NCI-H2029 treated with DMSO at 0.1 percent for 48 hours (cell line): Measurements from ENCODE around the gene CCDC192.
A peak's percentile ranks its signal among the peaks of the same experiment; 100 is the strongest.

ENCODE experiments used
- DNase-seq: peaks from one replicate; lab custom pipeline; 2025; lab: John Stamatoyannopoulos, UW

The CCDC192 gene

DNA sequence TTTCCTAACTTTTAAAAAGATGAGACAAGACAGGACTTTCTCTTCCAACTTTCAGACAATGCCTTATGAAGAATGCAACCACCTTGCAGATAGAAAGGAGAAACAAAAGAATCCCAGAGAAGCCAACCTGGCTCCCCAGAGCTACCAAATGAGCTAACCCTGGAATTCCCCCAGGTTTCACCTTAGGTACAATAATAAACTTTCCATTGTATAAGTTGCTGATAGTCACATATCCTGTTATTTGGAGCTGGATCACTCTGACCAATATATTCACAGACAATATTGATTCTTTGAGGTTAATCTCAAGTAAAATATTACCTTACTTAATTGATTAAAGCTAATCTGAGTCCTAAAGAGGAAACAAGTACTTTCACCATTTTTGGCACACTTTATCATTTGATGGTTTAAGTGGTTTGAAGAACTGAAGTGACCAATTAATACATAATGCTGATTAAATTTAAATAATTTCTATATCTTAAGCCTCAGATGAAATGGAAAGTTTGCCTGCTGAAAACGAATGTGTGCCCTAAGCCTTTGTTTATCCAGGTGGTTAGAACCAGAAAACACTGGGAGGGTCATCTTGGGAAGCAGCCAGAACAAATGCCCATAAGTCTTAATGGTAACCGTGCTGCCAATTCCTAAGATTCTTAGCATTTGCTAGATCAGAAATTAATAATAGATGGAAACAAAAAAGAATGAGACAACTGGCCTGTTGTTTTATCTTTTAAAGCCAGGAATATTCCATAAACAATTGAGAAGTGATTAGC lies 220.8 kb downstream of the CCDC192 start:
- DNase-seq = no peak

DNA sequence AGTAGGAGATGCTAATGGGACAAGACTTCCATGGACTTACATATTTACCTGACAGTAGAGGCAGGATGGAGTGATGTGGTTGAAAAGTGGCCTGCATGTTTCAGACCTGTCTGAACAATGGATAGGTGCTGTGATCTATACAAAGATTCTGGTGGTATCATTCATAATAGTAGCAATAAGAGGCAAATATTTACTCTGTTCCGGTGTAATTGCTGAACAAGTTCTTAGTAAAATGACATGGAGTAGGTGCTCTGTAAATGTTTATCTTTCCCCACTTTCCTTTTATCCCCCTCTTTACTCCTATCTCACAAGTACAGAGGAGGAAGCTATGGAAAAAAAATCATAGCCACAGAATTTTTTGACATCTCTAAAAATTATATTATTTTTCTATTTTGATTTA lies 221.4 kb downstream of the CCDC192 start:
- peak; percentile 89 for DNase-seq

DNA sequence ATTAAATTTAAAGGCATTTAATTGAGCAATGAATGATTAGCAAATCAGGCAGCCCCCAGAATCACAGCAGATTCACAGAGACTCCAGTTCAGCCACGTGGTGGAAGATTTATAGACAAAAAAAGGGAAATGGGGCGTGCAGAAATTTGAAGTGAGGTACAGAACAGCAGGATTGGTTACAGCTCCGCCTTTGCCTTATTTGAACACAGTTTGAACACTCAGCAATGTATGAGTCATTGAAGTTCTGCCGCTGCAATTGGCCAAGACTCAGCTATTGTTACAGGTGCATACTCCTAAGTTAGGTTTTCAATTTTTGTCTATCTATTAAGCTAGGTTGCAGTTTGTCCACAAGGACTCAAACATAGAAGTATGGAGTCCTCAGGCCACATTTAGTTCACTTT lies 222.7 kb downstream of the CCDC192 start:
- peak; percentile 18 for DNase-seq

DNA sequence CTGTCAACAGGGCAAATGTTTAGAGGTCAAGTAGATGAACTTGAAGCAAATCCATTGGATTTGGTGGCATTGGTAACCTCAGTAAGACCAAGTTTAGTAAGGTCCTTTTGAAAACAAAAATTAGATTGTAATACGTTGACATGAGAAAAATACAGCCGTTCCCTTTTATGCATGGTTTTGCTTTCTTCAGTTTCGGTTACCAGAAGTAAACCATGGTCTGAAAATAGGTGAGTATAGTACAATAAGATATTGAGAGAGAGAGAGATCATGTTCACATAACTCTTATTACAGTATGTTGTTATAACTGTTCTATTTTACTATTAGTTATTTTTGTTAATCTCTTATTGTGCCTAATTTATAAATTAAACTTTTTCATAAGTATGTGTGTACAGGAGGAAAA lies 223.8 kb downstream of the CCDC192 start:
- no peak for DNase-seq

DNA sequence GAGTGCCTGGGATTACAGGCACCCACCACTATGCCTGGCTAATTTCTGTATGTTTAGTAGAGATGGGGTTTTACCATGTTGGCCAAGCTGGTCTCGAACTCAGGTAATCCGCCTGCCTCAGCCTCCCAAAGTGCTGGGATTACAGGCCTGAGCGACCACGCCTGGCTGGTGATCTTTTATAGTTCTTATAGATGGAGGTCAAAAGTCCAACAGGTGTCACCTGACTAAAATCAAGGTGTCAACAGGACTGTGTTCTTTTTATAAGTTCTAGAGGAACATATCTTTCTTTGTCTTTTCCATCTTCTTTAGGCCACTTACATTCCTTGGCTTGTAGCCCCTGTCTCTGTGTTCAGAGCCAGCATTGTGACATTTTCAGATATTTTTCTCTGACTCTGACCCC lies 224.9 kb downstream of the CCDC192 start:
- no peak for DNase-seq

DNA sequence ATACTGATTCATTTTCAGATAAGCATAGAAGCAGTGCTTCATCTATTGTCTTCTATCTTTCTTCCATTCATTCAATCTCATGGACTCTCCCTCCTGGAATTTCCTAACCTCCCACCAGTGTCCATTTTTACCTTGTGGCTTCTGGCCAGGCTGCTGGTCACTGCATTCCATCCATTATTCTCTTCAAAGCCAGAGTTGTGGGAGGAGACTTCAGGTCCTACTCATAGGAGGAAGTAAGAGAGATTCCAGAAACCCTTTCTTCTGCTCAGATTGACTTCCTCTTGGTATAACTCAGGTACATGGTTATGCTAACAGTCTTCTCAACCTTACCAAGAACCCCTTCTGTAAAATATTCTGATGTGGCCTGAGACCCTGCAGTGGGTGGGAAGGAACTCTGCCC lies 227.1 kb downstream of the CCDC192 start:
- DNase-seq = no peak

DNA sequence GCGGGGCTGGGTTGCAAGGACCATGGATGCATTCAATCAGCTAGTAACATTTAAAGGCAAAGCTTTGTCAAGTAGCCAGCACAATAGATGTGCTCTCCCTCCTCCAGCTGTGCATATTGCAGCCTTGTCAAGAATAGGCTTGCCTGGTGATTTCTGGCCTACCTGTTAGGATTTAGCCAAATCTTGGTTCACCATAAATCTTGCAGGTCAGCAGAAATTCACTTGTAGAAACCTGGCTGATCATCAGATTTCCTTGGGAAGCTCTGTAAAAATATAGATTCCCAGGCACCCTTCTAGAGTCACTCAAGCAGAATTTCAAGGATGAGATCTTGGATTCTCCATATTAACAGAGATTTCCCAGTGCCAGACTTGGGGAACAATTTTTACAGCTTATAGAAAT lies 228.2 kb downstream of the CCDC192 start:
- no peak for DNase-seq

DNA sequence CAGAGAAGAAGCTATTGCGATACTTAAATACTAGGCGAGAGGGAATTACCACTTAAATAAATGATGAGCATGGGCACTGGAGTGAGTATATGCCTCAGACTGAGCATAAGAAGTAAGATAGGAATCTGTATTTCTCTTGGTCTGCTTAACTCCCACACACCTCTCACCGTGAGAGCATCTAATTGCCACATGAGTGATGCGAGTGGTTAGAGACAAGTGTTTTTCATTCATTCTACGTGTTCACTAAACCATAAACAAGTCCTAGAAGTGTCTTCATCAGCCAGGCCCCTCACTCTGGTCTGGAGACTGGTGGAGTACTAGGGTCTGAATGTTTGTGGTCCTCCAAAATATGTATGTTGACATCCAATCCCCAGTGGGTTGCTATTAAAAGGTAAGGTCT lies 230.2 kb downstream of the CCDC192 start:
- DNase-seq = no peak

DNA sequence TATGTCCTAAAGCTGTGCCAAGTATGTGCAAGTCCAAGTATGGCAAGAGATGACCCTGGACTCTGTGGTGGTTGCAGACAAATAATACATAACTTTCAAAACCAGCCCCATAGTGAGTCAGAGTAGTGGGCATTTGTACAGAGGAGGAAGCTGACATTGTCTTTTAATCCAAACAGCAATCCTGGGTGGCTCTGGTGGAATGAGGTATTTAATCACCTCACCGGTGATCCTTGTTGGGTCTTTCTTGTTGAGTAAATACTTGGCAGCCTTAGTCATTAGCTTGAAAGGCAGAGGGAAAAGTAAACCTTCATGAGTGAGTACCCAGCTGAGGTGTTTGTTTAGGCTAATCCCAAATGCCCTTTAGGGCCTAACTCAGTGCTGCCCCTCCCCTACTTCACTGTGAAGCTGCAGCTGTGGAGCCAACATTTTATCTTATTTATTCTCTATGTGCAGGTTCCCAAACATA lies 231.6 kb downstream of the CCDC192 start:
- DNase-seq = peak; percentile 93

DNA sequence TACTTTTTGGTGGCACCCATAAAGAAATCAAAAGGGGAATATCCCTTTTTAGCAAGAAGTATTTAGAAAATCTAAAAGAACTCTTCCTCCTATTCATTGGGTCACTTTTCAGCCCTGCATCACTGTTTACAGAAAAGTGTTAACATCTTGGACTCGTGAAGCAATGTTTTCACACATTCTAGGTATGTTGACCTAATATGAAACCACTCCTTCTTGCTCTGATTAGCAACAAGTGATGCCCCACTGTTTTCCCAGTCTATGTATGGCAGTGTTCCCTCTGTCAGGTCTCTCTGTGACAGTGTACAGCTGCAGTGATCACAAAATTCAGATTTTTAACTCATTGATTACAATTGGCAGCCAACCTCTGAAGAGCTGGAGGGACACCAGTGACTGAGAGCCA lies 232.2 kb downstream of the CCDC192 start:
- DNase-seq = peak; percentile 55

DNA sequence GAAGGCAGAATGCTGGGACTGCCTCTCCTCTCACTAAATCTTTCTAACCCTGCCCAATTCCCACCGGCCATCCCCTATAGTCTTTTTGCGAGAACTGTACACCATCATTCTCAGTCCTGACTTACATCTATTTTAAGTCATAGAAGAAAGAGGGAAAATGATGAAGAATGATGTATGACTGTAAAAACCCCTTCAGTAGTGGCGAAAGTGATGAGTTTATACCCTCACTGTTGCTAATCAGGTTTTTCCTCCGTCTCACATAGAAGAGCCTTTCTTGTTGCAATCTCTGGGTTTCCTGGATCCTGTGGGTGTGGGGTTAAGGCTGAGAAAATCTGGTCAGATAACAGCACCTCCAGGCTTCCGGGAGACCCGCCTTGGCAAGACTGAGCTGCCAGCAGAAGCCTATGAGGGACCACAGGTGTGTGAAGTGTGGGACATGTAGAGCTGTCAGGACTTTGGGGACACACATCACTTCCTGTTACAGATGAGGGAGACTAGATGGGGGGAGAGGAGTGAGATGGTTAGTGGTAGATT lies 233.3 kb downstream of the CCDC192 start:
- DNase-seq = no peak

DNA sequence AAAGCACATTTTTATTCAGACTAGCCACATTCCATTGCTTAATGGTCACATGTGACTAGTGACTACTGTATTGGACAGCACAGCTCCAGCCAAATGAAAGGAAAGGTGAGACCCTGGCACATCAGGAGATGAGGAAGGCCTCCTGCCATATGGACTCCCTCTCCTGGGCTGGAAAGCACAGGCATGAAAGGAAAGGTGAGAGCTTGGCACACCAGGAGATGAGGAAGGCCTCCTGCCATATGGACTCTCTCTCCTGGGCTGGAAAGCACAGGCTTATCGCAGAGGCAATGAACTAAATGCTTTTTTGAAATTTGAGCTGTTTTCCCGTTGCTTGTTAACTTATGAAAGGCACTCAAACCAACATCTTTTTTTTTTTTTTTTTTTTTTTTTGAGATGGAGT lies 235.6 kb downstream of the CCDC192 start:
- no peak for DNase-seq

DNA sequence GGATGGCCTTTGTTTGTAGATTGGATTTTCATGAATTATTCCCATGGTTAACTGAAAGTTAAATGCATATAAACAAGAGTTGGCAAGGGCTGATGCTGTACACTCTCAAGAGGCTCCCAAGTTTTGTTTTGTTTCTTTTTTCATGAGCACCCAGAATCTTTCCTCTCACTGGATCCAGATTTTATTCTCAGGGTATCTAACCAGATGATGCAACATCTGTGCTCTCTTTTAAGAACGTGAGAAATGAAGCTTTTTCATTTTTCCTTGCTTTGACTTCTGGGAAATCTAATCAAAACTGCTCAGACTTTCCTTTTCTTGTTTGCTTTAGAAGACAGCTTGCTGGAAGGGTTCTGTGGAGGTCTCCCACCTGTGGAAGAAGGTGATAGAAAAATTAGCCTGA lies 237.7 kb downstream of the CCDC192 start:
- no peak for DNase-seq

DNA sequence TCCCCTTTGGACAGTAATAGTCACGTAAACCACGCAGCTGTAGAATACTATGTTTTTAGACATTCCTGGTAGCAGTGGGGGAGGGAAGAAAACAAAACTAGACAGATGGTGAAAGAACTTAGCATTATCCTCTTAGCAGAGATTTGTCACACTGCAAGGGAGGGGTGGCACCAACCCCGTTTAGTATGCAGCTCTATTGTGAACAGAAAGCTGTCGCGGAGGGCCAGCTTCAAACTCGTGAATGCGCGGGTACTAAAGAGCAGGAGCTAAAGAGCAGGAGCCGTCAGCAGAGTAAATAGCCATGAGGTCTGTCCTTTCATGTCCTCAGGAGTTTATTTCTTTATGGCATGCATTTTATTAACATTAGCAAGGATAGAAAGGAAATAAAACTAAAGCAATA lies 238.5 kb downstream of the CCDC192 start:
- DNase-seq = no peak

DNA sequence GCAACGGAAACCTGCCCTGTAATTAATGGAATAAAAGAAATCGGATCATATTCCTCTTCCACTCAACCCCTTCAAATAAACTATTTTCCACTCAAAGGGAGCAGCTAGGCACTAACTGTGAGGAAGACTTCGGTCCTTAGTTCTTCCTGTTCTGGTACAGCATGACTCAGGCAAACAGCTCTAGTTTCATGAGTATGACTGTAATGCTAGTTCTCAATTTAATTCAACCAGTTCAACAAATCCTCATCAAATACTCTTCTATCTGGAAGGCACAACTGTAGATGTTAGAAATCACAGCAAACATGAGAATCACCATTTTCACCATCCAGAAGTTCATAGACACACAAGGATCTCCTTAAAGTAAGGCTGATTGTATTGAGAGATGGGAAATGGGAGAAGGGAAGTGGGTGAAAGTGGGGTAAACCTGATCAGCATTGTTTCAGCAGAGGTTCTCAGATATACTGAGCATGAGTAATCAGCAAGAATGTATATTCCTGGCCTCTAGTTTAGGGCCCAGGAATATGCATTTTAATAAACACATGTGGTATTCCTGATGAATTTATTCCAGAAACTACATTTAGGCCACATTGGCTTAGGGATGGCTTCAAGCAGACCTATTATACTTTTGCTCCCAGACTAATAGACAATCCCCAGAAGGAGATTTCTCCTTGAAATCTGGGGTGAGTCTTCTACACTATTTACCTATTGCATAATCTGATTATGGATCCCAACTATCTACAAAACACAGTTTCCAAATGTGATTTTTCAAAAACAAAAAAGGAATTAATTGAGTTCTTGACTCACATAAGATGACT lies 239.3 kb downstream of the CCDC192 start:
- no peak for DNase-seq

DNA sequence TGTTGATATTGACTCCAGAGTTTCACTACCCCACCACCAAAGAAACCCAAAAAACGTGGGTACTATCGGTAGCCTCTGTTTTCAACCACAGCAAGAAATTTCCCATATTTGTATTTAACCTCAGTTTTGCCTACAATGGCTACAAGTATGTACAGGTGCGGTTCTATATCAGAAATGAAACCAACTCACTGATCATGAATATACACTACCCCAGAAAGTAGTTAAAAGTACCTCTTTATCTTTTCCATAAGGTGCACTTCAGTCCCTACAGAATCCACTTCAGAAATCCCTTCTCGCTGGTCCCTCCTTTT lies 239.8 kb downstream of the CCDC192 start:
- DNase-seq = no peak

DNA sequence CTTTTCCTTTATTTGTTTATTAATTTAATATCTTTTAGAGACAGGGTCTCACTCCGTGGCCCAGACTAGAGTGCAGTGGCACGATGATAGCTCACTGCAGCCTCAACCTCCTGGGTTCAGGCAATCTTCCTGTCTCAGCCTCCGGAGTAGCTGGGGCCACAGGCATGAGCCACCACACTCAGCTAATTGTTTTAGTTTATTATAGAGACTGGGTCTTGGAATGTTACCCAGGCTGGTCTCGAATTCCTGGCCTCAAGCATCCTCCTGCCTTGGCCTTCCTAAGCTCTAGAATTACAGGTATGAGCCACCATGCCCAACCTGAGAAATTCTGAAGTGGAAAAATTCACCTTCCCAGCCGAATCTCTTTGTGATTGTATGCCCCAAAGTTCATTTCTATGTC lies 240.9 kb downstream of the CCDC192 start:
- no peak for DNase-seq

DNA sequence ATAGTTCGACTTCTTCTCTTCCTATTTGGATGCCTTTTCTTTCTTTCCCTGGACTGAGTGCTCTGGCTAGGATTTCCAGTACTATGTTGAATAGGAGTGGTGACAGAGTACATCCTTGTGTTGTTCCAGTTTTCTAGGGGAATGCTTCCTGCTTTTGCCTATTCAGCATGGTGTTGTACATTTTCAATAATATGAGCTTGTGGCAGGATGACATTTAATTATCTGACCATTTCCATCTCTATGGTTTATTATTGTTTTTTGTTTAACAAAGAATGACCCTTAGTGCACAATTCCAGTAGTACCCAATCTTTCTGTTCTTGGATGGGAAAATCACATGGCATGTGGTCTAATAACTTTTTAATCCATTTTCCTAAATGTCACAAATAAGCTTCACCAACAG lies 244.8 kb downstream of the CCDC192 start:
- no peak for DNase-seq

DNA sequence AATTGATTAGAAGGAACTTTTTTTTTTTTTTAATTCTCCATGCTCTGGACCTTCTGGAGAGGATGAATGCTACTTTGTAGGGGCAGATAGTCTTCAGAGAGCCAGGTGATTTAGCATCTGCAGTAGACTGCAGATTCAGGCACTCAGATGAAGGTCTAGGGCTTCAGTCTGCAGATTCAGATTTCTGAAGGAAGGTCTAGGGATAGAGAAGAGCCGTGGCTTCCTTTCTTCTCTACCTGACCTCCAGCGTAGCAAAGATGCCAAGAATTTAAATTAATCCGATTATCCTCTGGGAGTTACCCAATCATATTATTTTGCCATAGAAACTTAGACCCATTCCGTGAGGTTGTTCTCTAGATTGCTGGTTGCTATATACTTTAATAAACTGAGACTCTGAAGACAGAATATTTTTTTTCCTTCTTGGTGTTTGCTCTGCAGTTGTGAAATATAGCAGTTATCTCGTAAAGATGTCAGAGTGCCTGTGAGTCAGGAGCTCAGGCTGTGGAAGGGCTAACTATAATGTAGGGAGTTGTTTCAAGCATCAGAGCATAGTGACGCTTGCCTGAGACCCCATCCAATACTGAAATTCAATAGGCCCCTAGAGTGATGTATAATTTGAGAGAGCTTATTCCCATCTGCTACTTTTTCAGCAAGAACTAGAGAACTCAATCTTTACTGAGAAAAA lies 247.7 kb downstream of the CCDC192 start:
- DNase-seq = no peak

DNA sequence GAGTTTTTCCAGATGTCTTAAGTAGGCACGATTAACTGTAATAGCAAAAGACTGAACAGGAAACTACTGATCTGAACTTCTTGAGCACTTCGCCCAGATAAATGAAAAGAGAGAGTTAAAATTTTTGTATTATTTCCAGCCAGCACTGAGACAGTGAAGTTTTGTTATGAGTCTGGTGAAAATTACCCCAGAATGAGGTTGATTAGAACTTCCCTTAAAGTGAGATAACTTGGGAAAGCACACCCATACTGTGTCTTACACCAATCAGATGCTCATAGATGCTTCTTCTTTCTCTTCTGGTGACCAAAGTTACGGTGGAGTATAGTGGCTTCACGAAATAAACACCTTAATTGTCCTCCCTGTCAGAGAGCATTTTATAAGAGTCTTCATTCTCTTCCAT lies 248.6 kb downstream of the CCDC192 start:
- DNase-seq = no peak

DNA sequence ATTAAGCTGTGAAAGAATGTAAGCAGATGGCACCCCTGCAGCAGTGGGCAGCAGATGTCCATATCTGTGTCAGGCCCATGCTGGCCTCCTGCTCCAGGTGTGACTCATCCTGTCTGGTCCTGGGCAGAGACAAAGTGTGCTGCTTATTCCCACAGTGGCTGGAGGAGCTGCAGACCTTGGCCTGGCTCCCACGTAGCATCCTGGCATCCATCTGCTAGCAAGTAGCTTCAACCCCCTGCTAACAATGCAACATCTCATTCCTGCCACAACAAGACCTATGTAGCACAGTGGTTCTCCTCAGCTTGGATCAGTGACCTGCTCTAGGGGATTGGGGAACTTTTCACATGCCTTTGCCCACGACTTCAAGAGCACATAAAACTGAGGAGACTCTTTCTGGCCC lies 254.0 kb downstream of the CCDC192 start:
- no peak for DNase-seq

DNA sequence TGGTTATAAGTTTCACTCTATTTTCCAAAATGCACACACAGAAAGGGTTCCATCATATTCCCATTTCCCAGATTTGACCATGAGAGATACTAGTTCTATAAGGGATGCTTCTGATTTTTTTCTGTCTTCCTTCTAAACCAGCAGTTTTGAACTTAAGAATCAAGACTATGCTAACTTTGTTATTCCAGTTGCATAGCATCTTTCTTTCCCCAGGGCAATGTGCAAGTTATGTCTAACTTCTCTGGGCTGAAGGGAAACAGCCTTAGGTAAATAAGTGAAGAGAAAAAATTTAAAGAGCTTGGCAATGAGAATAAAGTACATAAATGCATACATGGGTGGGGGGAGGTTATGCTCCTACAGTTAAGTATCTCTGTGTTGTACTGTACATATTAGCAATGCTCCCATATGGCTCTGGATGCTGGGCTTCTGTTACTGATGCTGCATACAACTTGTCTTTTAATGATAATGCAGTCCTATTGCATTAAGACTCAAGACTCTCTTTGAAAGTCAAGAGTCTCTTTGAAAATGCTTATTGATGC lies 254.6 kb downstream of the CCDC192 start:
- DNase-seq = no peak
